Activated naive CD4-positive, alpha-beta T cell treated with anti-CD3 and anti-CD28 coated beads, Interleukin-2, amount 10 ng/mL, durations not matched to agents 7 days and 5 days (primary cell): Measurements from ENCODE around the gene CH25H.

Source experiments
- CTCF ChIA-PET: fragments of 350-600 bp; sonication (Branson Sonifier 250); formaldehyde crosslinking; loops from one replicate; lab custom pipeline; 2021; ENCODE audit warnings: antibody characterized with exemption; lab: Charles Lee
- DNase-seq: peaks from one replicate; pipeline ENCODE4 v3.0.0-alpha.2; 2020
- H3K27ac Mint-ChIP-seq: one replicate; pipeline ENCODE4 v1.8.0; 2021; ENCODE audit warnings: mild to moderate bottlenecking, moderate library complexity, mixed read lengths
- H3K27me3 Mint-ChIP-seq: one replicate; pipeline ENCODE4 v1.8.0; 2021; ENCODE audit warnings: mild to moderate bottlenecking, mixed read lengths
- H3K36me3 Mint-ChIP-seq: one replicate; pipeline ENCODE4 v1.8.0; 2021; ENCODE audit warnings: mixed read lengths
- H3K4me1 Mint-ChIP-seq: one replicate; pipeline ENCODE4 v1.8.0; 2021; ENCODE audit warnings: mixed read lengths
- H3K4me3 Mint-ChIP-seq: one replicate; pipeline ENCODE4 v1.8.0; 2021; ENCODE audit warnings: mild to moderate bottlenecking, moderate library complexity, mixed read lengths
- H3K9me3 Mint-ChIP-seq: one replicate; pipeline ENCODE4 v1.8.0; 2021; ENCODE audit warnings: mixed read lengths

The CH25H gene

GRCh38 chr10:89241486-89242344 is 34.6 kb upstream of the CH25H start:
- Mint-ChIP-seq H3K27ac (no peak overlapping the region), H3K4me1 (peaks cover 8% of the 10 kb centered on the region), H3K36me3 (peaks cover 5% of the 10 kb centered on the region), H3K9me3 (no peaks in the 10 kb centered on the region), H3K27me3 (no peaks in the 10 kb centered on the region), H3K4me3 (no peak overlapping the region)
- no peak for DNase-seq
- CTCF ChIA-PET: interaction anchor here (0.6 kb wide), 1 partner anchor 59 kb away, joined by 3 read pairs; no protein-coding TSS in a partner anchor

GRCh38 chr10:89241026-89241425 is 33.9 kb upstream of the CH25H start:
- Mint-ChIP-seq H3K4me1 (peaks cover 8% of the 10 kb centered on the region), H3K4me3 (no peak overlapping the region), H3K9me3 (no peaks in the 10 kb centered on the region), H3K36me3 (peaks cover 5% of the 10 kb centered on the region), H3K27me3 (no peaks in the 10 kb centered on the region), H3K27ac (no peak overlapping the region)
- CTCF ChIA-PET: no interaction called here
- no peak for DNase-seq

- H3K27ac Mint-ChIP-seq: no peak overlapping the region
- CTCF ChIA-PET: no interaction called here
Observed at GRCh38 chr10:89240519-89240918, 33.4 kb upstream of the CH25H start.

GRCh38 chr10:89238956-89239644 is 32.0 kb upstream of the CH25H start:
- peaks cover 5% of the 10 kb centered on the region for H3K36me3 Mint-ChIP-seq
- no peaks in the 10 kb centered on the region for H3K27me3 Mint-ChIP-seq
- H3K9me3 Mint-ChIP-seq: no peaks in the 10 kb centered on the region
- H3K27ac Mint-ChIP-seq: no peak overlapping the region
- DNase-seq: no peak
- H3K4me3 Mint-ChIP-seq: no peak overlapping the region
- CTCF ChIA-PET: interaction anchor here (1.2 kb wide), 1 partner anchor 23 kb away, joined by 4 read pairs; no protein-coding TSS in a partner anchor
- H3K4me1 Mint-ChIP-seq: peaks cover 8% of the 10 kb centered on the region

More at GRCh38 chr10:89240519-89240918, 33.4 kb upstream of the CH25H start:
- H3K4me1 Mint-ChIP-seq: peaks cover 8% of the 10 kb centered on the region
- H3K27me3 Mint-ChIP-seq: no peaks in the 10 kb centered on the region
- H3K9me3 Mint-ChIP-seq: no peaks in the 10 kb centered on the region
- no peak overlapping the region for H3K4me3 Mint-ChIP-seq
- peaks cover 5% of the 10 kb centered on the region for H3K36me3 Mint-ChIP-seq
- no peak for DNase-seq

- Mint-ChIP-seq H3K36me3 (peaks cover 7% of the 10 kb centered on the region), H3K27ac (no peak overlapping the region), H3K27me3 (no peaks in the 10 kb centered on the region), H3K9me3 (no peaks in the 10 kb centered on the region), H3K4me1 (peaks cover 5% of the 10 kb centered on the region), H3K4me3 (no peak overlapping the region)
- CTCF ChIA-PET: interaction anchor here (1.7 kb wide), 1 partner anchor 20 kb away, joined by 4 read pairs; no protein-coding TSS in a partner anchor
- DNase-seq: no peak
Observed at GRCh38 chr10:89237849-89238248, 30.7 kb upstream of the CH25H start.

- Mint-ChIP-seq H3K27me3 (no peaks in the 10 kb centered on the region), H3K4me3 (no peak overlapping the region), H3K36me3 (peaks cover 7% of the 10 kb centered on the region), H3K9me3 (no peaks in the 10 kb centered on the region), H3K4me1 (no peaks in the 10 kb centered on the region), H3K27ac (no peak overlapping the region)
- CTCF ChIA-PET: no interaction called here
- no peak for DNase-seq
Observed at GRCh38 chr10:89236226-89236797, 29.2 kb upstream of the CH25H start.

GRCh38 chr10:89235073-89235798 is 28.1 kb upstream of the CH25H start:
- H3K27me3 Mint-ChIP-seq: no peaks in the 10 kb centered on the region
- CTCF ChIA-PET: interaction anchor here (1.4 kb wide), 2 partner anchors 21 to 301 kb away, joined by 3 read pairs; no protein-coding TSS in a partner anchor
- H3K36me3 Mint-ChIP-seq: peaks cover 7% of the 10 kb centered on the region
- no peak for DNase-seq
- no peaks in the 10 kb centered on the region for H3K4me1 Mint-ChIP-seq
- no peaks in the 10 kb centered on the region for H3K9me3 Mint-ChIP-seq
- no peak overlapping the region for H3K27ac Mint-ChIP-seq
- no peak overlapping the region for H3K4me3 Mint-ChIP-seq

- CTCF ChIA-PET: interaction anchor here (0.7 kb wide), 1 partner anchor 16 kb away, joined by 3 read pairs; no protein-coding TSS in a partner anchor
- Mint-ChIP-seq H3K36me3 (peaks cover 3% of the 10 kb centered on the region), H3K27me3 (no peaks in the 10 kb centered on the region), H3K9me3 (no peaks in the 10 kb centered on the region), H3K4me1 (no peaks in the 10 kb centered on the region), H3K4me3 (no peak overlapping the region), H3K27ac (no peak overlapping the region)
- DNase-seq: no peak
Observed at GRCh38 chr10:89233033-89233432, 25.9 kb upstream of the CH25H start.

- H3K27me3 Mint-ChIP-seq: no peaks in the 10 kb centered on the region
- peaks cover 5% of the 10 kb centered on the region for H3K36me3 Mint-ChIP-seq
- no peaks in the 10 kb centered on the region for H3K9me3 Mint-ChIP-seq
- no peak for DNase-seq
- H3K27ac Mint-ChIP-seq: no peak overlapping the region
- CTCF ChIA-PET: interaction anchor here (1.0 kb wide), 1 partner anchor 25 kb away, joined by 3 read pairs; no protein-coding TSS in a partner anchor
- no peak overlapping the region for H3K4me3 Mint-ChIP-seq
- H3K4me1 Mint-ChIP-seq: no peaks in the 10 kb centered on the region
Observed at GRCh38 chr10:89228962-89229361, 21.8 kb upstream of the CH25H start.

GRCh38 chr10:89228146-89228545 is 21.0 kb upstream of the CH25H start:
- H3K9me3 Mint-ChIP-seq: no peaks in the 10 kb centered on the region
- no peak for DNase-seq
- no peaks in the 10 kb centered on the region for H3K27me3 Mint-ChIP-seq
- CTCF ChIA-PET: no interaction called here
- peaks cover 7% of the 10 kb centered on the region for H3K36me3 Mint-ChIP-seq
- H3K27ac Mint-ChIP-seq: no peak overlapping the region
- H3K4me3 Mint-ChIP-seq: no peak overlapping the region
- no peaks in the 10 kb centered on the region for H3K4me1 Mint-ChIP-seq

GRCh38 chr10:89226891-89227290 is 19.8 kb upstream of the CH25H start:
- H3K4me3 Mint-ChIP-seq: no peak overlapping the region
- H3K36me3 Mint-ChIP-seq: peaks cover 11% of the 10 kb centered on the region
- no peak for DNase-seq
- H3K27ac Mint-ChIP-seq: no peak overlapping the region
- H3K9me3 Mint-ChIP-seq: no peaks in the 10 kb centered on the region
- CTCF ChIA-PET: no interaction called here
- H3K27me3 Mint-ChIP-seq: no peaks in the 10 kb centered on the region
- H3K4me1 Mint-ChIP-seq: no peaks in the 10 kb centered on the region

GRCh38 chr10:89224739-89225443 is 17.8 kb upstream of the CH25H start:
- H3K27ac Mint-ChIP-seq: no peak overlapping the region
- H3K9me3 Mint-ChIP-seq: no peaks in the 10 kb centered on the region
- CTCF ChIA-PET: interaction anchor here (1.2 to 1.7 kb wide), 2 partner anchors 10 to 195 kb away, joined by 3 to 6 read pairs; no protein-coding TSS in a partner anchor
- DNase-seq: no peak
- peaks cover 14% of the 10 kb centered on the region for H3K36me3 Mint-ChIP-seq
- H3K27me3 Mint-ChIP-seq: no peaks in the 10 kb centered on the region
- no peak overlapping the region for H3K4me3 Mint-ChIP-seq
- H3K4me1 Mint-ChIP-seq: no peaks in the 10 kb centered on the region

- peaks cover 11% of the 10 kb centered on the region for H3K36me3 Mint-ChIP-seq
- CTCF ChIA-PET: interaction anchor here (0.6 to 0.8 kb wide), 3 partner anchors 25 to 488 kb away, joined by 3 read pairs; no protein-coding TSS in a partner anchor
- DNase-seq: no peak
- no peaks in the 10 kb centered on the region for H3K27me3 Mint-ChIP-seq
- H3K4me3 Mint-ChIP-seq: no peak overlapping the region
- no peaks in the 10 kb centered on the region for H3K9me3 Mint-ChIP-seq
- H3K4me1 Mint-ChIP-seq: peaks cover 8% of the 10 kb centered on the region
- H3K27ac Mint-ChIP-seq: peak overlapping the region; percentile 46
Observed at GRCh38 chr10:89221919-89222318, 14.8 kb upstream of the CH25H start.
